ENCODE measurements around the gene PDK4.
A peak's percentile ranks its signal among the peaks of the same experiment; 100 is the strongest.
"Not testable (repeated sequence)": the region's sequence is repeated elsewhere in the genome, so short reads cannot be mapped to it uniquely, and the experiment has no call there.

The PDK4 gene

GRCh38 chr7:95558864-95559263, 37.5 kb downstream of the PDK4 start:
- no peak for DNase-seq

GRCh38 chr7:95556777-95557176, 39.5 kb downstream of the PDK4 start:
- no peak for DNase-seq

- DNase-seq, result no peak
Observed at GRCh38 chr7:95553939-95554338, 42.4 kb downstream of the PDK4 start.

- not testable (repeated sequence) for DNase-seq
Observed at GRCh38 chr7:95552010-95552926, 44.0 kb downstream of the PDK4 start.

DNA sequence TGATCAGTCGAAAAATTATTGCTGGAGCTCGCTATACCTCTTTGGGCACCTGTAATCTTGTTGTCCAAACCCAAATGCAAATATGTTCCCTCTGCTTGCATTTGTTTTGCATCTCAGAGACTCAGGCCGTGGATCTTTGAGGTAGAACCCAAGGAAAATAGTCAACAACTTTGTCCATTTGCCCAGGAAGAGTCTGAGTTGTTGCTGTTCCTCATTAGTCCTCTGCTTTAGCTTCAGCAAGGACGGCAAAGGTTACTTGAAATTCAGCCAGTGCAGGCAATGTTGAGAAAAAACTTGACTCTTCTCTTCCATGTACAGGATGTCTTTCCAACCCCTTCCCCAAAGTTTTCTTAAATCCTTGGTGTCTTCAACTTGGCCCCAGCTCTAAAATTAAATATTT, 45.8 kb downstream of the PDK4 start:
- DNase-seq, result no peak

DNA sequence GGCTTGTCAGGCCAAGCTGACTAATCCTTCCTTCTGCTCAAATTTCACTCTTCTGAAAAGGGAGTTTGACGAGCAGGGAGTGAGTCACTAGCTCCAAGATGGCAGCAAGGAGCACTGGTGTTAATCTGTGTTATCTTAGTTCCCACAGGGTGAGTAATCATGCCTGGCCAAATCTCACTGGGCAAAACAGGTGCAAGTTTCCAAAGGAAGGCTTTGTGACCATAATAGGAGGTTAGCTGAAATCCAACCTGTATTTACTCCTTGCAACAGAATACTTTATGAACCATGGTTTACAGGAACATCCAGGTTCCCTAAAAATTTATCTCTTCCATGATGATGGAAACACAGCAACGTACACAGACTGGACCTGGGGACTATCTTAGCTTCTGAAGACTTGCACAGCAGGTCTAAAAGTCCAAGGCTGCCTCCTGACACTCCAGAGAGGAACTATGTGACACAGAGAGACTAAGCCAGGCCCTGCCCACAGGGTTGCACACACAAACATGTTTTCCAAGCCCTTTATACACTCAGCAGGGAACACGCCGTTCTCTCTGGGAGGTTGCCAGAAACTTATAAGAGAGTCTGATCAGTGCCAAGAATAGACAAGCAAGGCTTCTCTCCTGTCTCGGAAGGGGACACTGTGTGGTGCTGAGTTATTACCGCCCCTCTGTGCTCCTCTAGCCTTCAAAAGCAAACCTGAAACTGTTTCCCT, 46.3 kb downstream of the PDK4 start:
- DNase-seq, result peak; percentile 66

- DNase-seq, result no peak
Observed at GRCh38 chr7:95547361-95548348, 48.7 kb downstream of the PDK4 start.

DNA sequence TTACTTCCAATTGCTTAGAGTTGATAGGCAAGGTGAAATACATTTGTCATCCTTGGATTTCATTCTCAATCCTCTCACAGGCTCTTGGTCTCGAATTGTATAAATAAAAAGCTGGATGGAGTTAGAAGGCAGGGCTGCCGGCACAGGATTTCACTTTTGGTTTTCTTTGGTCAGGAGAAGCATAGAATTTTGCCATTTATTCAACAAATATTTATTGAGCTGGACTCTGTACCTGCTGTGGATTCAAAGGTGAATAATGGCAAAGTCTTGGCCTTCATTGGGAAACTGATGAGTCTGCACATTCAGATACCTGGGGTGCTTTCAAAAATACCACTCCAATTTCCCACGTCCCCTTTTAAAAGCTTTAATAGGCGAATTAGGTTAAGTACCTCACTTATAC, 49.7 kb downstream of the PDK4 start:
- no peak for DNase-seq

DNA sequence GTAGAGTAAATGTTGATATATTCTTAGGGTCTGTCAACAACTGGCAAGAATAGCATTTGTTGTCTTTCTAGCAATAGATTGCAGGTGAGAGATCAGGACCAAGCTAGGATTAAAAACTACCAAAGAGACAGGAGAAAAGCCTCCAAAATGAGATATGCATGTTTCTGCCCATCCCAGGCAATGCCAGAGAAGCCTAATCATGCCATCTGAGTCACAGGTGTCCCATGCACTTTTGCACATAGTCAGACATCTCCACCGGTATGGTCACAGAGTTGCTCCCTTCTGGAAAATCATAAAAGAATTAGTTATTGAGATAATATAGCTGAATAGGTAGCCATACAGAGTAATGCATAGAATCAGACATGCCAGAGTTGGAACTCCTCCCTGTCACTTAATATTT, 50.6 kb downstream of the PDK4 start:
- DNase-seq, result no peak

DNA sequence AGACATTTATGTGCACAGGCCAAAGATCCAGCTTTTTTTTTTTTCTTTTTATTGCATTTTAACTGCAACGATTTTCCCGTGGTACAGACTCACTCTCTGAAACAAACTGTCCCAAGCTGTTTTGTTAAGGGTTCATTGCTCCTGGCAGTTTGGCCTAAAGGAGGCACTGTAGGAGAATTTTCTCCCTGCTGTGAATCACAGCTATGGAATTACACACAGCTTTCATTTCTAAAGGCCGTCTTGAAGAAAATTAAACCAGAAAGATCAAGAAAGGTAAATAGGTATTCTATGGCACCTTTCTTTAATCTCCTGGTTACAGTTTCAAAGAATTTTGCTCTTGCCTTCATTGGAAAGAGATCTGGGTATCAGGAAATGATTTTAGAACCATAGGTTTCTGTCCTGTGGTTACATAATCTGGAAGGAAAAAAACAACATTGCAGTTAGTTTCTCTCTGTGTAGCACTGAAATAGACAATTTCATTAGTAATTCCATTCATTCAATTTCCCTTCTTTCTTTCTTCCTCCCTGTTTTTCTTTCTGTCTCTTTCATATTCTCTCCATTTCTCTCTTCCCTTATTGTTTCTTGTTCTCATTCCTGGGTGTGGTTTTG, 51.2 kb downstream of the PDK4 start:
- peak; percentile 33 for DNase-seq

DNA sequence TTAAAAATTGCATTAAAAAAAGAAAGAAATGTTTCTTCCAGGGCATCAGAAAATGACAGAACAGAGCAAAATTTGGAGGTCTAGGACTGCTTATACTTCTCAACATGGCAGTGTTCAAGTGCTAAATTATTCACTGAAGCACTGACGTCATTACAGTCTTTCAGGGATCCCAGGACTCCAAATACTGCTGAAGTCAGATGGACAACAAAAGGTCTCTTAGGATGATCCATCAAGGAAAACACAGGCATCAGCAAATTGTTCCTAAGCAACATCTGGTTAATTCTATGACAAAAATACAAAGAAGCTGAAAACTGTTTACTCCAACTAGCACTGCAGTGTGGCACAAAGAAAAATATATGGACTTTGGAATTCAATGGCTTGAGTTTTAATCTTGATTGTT, 52.1 kb downstream of the PDK4 start:
- no peak for DNase-seq

DNA sequence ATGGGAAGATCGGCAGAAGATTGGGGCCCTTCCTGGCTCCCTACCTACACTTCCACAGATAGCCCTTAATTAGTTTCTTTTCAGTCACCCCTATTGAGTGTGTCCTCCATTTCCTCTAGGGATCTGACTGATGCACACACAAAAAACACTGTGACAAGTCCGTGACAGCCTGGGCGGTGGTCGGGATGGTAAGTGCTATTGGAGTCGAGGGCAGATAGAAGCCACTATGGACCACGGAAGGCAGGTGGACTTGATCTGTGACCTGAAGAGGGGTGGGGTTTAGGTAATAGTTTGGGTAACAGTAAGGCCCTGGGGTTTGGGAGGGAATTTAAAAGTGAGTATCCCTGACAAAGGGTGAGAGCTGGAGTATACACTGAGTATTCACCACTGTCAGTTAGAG, 53.0 kb downstream of the PDK4 start:
- DNase-seq, result no peak

GRCh38 chr7:95540366-95540765, 56.0 kb downstream of the PDK4 start:
- no peak for DNase-seq

GRCh38 chr7:95539426-95539825, 56.9 kb downstream of the PDK4 start:
- no peak for DNase-seq

DNA sequence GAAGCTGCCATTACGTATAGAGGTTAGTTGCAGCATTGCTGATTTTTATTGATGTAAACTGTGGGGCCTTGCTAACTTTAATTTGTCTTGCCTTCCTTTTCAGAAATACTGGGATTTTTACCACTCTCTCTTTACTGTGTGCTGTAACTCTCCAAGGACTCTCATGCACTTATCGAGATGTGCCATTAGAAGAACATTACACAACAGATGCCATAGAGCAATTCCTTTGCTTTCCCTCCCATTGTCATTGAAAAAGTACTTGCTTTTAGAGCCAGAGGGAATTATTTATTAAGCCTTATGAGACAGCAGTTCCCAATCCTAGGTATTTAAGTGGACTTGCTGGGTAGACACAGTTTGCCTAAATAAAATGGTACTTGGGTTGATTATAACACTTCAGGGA, 58.8 kb downstream of the PDK4 start:
- no peak for DNase-seq

GRCh38 chr7:95536656-95537311, 59.5 kb downstream of the PDK4 start:
- DNase-seq, result no peak

- DNase-seq, result no peak
Observed at GRCh38 chr7:95535662-95536061, 60.7 kb downstream of the PDK4 start.

DNA sequence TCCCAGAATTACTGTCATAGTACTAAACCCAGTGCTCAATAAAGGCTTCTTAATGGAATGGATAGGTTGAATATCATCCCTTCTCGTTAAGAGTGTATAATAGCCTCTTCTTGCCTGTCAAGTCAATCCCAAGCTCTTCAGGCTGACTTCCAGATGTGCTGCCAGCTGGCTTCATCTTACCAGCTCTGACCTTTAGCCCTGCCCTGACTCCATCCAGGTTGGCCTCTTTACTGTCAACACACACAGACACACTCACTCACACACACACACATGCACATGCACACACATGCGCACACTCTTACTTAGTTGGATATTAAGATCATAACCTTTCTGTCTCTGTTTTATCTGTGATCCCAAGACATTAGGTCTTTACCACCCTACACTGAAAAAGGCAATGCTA, 61.5 kb downstream of the PDK4 start:
- DNase-seq, result no peak

All from NCI-H146 (cell line).